Measurements from ENCODE around the gene PLA2G6.
"Not testable (repeated sequence)": the region's sequence is repeated elsewhere in the genome, so short reads cannot be mapped to it uniquely, and the experiment has no call there.

PLA2G6 gene

GRCh38 chr22:38164551-38164918 is 17.1 kb downstream of the PLA2G6 start:
- DNase-seq = no peak

- no peak for DNase-seq
Measured at GRCh38 chr22:38163844-38164550, 17.6 kb downstream of the PLA2G6 start.

GRCh38 chr22:38162881-38163843 is 18.5 kb downstream of the PLA2G6 start:
- DNase-seq = no peak

GRCh38 chr22:38155703-38156102 is 25.9 kb downstream of the PLA2G6 start:
- DNase-seq = no peak

- DNase-seq = not testable (repeated sequence)
Measured at GRCh38 chr22:38154563-38154915, 27.1 kb downstream of the PLA2G6 start.

GRCh38 chr22:38153821-38154562 is 27.6 kb downstream of the PLA2G6 start:
- DNase-seq = no peak

GRCh38 chr22:38151126-38151500 is 30.5 kb downstream of the PLA2G6 start:
- no peak for DNase-seq

GRCh38 chr22:38148245-38148644 is 33.4 kb downstream of the PLA2G6 start:
- DNase-seq = no peak

GRCh38 chr22:38146166-38146565 is 35.5 kb downstream of the PLA2G6 start:
- DNase-seq = not testable (repeated sequence)

- DNase-seq = no peak
Measured at GRCh38 chr22:38144025-38144405, 37.6 kb downstream of the PLA2G6 start.

- DNase-seq = no peak
Measured at GRCh38 chr22:38142606-38143005, 39.0 kb downstream of the PLA2G6 start.

GRCh38 chr22:38141217-38141973 is 40.2 kb downstream of the PLA2G6 start:
- no peak for DNase-seq

GRCh38 chr22:38139901-38140300 is 41.7 kb downstream of the PLA2G6 start:
- no peak for DNase-seq

- DNase-seq = no peak
Measured at GRCh38 chr22:38138961-38139360, 42.7 kb downstream of the PLA2G6 start.

- DNase-seq = no peak
Measured at GRCh38 chr22:38137876-38138687, 43.5 kb downstream of the PLA2G6 start.

GRCh38 chr22:38136607-38137006 is 45.0 kb downstream of the PLA2G6 start:
- DNase-seq = no peak

- DNase-seq = no peak
Measured at GRCh38 chr22:38135133-38135706, 46.4 kb downstream of the PLA2G6 start.

GRCh38 chr22:38133331-38133730 is 48.3 kb downstream of the PLA2G6 start:
- DNase-seq = no peak

- DNase-seq = no peak
Measured at GRCh38 chr22:38132794-38133193, 48.8 kb downstream of the PLA2G6 start.

GRCh38 chr22:38132136-38132535 is 49.5 kb downstream of the PLA2G6 start:
- DNase-seq = no peak

- no peak for DNase-seq
Measured at GRCh38 chr22:38131399-38131798, 50.2 kb downstream of the PLA2G6 start.

- no peak for DNase-seq
Measured at GRCh38 chr22:38129856-38130255, 51.8 kb downstream of the PLA2G6 start.
